Amniotic stem cell (primary cell): ENCODE results near the gene GNG14.
"Not testable (repeated sequence)": the region's sequence is repeated elsewhere in the genome, so short reads cannot be mapped to it uniquely, and the experiment has no call there.

Experiments
- DNase-seq: peaks from one replicate; lab custom pipeline; 2025; lab: John Stamatoyannopoulos, UW

The GNG14 gene

DNA sequence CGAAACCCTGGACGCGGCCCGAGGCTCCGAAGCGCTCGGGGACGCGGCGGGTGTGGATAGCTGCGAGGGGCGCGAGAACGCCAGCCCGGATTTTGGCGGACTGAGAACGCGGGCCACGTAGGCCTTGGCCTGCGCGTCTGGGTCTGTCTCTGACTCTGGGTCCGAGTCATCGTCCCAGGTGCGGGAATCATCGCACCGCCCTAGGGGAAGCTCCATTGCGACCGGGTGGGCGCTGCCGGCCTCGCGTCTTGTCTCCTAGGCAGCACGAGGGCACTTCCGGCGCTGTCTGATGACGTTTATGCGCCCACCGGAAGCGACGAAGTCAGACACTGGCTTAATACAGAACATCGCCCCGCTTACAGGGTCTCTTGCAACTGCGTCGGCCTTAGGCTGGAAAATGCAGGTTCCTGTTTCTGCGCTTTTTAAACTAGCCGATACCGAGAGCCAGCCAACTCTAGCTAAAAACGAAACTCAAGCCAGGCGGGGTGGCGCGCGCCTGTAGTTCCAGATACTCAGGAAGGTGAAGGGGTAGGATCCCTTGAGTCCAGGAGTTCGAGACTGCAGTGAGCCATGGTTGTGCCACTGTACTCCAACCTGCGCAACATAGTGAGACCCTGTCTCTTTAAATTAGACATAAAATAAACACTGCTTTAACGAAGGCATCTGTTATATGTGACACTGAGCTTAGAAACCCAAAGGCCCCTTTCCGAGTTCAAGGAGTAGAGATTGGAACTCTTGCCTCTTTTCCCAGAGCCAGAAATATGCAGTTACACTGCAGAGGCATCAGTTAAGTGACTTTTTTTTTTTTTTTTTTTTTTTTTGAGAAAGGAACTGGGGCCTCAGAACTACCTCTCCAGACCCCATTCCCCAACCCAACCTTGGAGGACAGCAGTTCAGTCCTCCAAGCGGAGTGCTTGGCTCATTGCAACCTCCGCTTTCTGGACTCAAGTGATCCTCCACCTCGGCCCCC lies 8.9 kb downstream of the GNG14 start, which contains the start of gene FBXW9:
FBXW9 (minus strand) TSS at position 266 of the 970 bp plus-strand sequence; CDS start at position 216, 50 bp downstream.
- DNase-seq = peak; percentile 45

DNA sequence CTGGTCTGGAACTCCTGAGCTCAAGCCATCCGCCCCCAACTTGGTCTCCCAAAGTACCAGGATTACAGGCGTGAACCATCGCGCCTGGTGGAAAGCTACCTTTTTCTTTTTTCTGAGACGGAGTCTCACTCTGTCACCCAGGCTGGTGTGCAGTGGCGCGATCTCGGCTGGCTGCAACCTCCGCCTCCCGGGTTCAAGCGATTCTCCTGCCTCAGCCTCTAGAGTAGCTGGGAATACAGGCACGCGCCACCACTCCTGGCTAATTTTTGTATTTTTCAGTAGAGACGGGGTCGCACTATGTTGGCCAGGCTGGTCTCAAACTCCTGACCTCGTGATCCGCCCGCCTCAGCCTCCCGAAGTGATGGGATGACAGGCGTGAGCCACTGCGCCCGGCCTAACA lies 9.6 kb downstream of the GNG14 start:
- DNase-seq = not testable (repeated sequence)

DNA sequence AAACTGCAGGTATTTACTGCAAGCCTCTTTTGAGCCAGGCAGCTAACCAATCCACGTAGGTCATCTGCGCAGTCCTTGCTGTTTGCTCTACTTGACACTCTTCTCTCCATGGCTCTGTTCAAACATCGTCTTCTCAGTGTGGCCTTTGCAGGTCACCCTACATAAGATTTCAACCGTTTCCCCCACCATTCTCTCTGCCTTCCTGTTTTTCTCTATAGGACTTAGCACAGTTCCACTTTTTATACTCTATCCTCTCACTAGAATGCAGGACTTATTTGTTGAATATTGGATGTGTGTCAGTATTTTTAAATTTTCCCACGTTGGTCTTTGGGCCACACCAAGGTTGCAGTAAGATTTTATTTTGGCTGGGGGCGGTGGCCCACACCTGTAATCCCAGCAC lies 10.3 kb downstream of the GNG14 start:
- DNase-seq = no peak

DNA sequence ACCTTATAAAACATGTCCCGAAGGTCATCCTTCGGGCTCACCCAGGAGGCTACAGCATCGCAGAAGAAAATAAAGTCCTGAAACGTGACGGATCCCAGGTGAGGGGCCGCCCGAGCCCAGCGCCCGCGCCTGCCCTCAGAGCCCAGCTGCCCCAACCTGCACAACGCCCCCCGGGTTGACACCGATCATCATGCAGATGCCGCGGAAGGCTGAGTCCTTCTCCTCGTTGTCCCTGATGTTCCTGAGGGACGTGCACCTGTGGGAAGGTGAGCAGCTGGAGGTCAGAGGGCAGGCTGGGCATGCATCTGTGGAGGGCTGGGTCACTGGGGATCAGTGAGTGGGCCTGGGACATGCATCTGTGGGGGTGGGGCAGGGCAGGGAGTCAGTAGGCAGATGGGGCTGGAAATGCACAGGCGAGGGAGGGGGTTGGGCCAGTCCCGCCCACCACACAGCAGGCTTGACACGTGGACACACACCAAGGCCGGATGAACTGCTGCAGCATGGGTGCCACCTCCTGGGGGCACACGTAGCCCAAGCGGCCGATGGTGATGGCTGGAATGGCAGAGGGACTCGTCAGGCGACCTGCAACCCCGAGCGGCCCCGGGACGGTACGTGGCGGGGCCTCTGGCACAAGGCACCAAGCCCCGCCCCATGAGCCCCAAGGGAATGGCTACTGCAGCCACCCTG lies 13.9 kb downstream of the GNG14 start:
- no peak for DNase-seq

DNA sequence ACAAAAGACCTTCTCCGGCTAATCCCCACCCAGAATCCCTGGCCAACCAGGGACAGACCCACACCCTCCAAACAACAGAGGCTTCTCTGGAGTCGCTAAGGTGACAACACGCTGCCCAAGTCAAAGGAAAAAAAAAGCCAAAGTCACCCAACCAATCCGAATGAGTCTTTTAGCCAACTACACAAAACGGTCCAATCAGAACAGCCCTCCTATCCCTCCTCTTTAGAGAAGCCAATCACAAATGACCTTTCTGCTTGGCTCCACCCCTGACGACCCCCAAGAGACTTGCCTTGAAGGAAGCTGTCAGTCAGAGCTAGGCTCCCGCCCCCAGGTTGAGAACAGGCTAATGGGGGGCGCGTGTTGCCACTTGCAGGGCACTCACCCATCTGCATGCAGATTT lies 15.2 kb downstream of the GNG14 start:
- DNase-seq = no peak

DNA sequence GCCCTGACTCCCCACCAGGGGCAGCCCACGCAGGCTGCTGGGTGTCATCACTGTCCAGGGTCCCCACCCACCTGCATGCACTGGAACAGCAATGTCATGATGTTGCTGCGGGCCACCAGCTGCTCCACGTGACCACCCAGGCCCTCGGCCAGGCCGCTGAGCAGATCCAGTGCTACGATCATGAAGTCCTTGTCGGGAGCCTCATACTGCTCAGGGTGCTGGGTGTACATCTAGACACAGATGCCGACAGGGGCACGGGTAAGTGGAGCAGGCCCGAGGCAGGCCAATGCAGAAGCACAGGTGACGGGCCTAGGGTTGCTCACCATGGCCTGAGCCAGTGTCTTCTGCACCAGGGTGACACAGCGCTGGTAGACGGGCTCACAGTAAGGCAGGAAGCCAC lies 17.4 kb downstream of the GNG14 start:
- no peak for DNase-seq

DNA sequence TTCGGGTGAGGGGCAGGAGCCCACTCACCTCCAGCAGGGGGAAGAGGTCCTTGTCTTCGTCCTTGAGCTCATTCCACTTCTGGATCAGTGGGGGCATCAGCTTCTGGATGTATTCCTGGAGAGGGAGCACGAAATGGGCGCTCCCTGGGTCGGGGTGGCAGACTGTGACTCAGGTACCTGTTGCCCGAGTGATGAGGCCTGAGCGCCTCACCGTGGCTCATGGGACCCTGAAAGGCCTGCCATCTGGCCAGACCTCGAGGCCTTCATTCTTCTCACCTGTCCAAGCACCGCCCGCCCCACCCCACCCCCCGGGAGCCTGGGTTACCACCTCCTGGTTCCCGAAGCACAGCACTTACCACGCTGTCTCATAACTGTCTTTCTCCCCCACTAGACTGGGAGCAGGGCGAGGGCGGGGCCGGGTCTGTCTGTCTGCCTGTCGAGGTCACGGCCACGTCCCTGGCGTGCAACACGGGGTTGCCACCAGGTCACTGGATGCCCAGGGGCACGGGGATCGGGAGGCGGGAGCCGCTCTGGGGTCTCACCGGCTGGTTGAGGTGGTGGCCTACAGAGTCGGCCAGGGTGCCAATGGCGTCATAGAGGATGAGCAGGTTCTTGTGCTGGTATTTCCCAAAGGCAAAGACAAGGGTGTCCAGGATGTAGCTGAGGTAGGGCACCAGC lies 18.0 kb downstream of the GNG14 start:
- DNase-seq = no peak

DNA sequence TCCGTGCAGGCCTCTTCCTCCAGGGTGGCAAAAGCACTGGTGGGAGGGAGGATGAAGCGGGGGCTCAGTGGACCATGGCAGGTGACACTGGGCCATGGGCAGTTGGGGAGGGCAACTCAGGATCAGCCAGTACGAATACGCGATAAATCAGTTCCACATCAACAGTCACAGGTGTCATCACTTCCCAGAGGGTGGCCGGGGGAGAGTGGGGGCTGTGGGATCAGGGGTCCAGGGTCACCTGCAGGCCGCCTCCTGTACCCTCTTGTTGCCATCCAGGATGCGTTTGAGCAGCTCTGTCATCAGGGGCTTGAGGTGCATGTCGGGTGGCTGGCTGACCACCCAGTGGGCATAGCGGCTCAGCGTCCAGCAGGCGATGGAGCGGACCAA lies 18.5 kb downstream of the GNG14 start:
- no peak for DNase-seq

DNA sequence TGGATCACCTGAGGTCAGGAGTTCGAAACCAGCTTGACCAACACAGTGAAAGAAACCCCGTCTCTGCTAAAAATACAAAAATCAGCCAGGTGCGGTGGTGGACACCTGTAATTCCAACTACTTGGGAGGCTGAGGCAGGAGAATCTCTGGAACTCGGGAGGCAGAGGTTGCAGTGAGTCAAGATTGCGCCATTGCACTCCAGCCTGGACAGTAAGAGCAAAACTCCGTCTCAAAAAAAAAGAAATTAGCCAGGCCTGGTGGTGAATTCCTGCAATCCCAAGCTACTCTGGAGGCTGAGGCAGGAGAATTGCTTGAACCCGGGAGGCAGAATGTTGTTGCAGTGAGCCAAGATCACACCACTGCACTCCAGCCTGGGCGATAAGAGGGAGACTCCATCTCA lies 20.8 kb downstream of the GNG14 start:
- no peak for DNase-seq

DNA sequence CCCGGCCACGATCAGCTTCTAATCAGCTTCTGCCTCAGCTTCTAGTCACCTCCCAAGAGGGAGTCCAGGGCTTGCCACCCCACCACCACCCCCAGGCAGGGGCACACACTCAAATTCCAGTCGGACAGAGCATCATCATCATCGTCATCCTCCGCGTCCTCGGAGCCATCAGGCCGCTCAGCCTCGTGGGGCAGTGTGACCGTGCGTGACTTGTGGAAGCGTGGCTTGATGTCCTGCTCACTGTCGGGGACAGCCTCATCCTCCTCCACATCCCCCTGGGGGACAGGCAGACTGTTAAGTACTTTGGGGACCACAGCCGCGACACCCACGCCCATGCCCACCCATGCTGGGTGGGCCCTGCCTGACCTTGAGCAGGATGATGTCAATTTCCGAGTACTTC lies 23.4 kb downstream of the GNG14 start:
- DNase-seq = no peak

DNA sequence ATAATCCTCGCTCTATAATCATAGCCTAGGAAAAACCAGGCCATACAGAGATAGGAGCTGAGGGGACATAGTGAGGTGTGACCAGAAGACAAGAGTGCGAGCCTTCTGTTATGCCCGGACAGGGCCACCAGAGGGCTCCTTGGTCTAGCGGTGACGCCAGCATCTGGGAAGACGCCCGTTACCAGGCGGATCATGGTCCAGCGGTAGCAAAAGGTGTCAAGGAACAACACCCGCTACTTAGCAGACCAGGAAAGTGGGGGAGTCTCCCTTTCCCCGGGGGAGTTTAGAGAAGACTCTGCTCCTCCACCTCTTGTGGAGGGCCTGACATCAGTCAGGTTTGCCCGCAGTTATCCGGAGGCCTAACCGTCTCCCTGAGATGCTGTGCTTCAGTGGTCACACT lies 24.3 kb downstream of the GNG14 start:
- DNase-seq = not testable (repeated sequence)

DNA sequence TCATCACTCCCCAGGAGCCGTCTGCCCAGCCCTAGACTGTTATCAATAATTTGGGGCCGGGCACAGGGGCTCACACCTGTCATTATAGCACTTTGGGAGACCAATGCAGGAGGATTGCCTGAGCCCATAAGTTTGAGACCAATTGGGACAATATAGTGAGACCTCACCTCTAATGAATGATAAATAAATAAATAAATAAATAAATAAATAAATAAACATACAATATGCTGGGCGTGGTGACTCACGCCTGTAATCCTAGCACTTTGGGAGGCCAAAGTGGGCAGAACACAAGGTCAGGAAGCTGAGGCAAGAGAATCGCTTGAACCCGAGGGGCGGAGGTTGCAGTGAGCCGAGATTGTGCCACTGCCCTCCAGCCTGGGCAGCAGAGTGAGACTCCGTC lies 25.5 kb downstream of the GNG14 start:
- not testable (repeated sequence) for DNase-seq

DNA sequence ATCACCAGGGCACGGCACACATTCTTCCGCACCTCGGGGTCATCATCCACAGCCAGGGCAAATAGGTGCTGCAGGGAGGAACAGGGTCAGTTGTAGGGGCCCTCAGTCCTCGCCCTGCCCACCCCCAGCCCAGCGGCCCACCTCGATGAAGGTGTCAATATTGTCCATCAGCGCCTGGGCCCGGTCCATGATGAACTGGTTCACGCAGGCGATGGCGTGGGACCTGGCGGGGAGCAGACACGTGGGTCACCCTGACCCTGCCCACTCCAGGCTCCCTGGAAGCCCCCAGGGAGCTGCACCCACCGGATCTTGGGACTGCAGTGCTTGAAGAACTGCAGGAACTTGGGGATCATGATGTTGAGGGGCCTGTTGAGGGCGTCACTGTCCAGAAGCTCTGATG lies 27.3 kb downstream of the GNG14 start:
- DNase-seq = no peak

DNA sequence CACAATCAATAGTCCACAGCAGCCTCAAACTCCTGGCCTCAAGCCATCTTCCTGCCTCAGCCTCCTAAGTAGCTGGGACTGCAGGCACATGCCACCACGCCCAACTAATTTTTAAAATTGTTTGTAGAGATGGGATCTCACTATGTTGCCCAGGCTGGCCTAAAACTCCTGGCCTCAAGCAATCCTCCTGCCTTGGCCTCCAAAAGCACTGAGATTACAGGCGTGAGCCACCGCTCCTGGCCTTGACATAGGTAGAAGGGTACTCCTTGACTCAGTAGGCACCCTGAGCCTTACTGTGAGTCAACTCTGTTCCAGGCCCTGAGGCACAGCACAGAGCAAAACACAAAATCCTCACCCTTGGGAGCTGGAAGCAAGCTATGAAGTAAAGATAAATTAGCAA lies 28.1 kb downstream of the GNG14 start:
- DNase-seq = no peak

DNA sequence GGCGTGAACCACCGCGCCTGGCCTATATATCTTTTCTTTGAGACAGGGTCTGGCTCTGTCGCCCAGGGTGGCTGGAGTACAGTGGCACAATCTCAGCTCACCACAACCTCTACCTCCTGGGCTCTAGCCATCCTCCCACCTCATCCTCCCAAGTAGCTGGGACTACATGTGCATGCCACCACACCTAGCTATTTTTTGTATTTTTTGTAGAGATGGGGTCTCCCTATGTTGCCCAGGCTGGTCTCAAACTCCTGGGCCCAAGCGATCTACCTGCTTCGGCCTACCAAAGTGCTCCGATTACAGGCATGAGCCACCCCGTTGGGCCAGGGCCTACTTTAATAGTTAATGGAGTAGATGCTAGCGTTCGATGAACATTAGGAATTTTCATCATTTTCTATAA lies 32.5 kb downstream of the GNG14 start:
- DNase-seq = no peak

DNA sequence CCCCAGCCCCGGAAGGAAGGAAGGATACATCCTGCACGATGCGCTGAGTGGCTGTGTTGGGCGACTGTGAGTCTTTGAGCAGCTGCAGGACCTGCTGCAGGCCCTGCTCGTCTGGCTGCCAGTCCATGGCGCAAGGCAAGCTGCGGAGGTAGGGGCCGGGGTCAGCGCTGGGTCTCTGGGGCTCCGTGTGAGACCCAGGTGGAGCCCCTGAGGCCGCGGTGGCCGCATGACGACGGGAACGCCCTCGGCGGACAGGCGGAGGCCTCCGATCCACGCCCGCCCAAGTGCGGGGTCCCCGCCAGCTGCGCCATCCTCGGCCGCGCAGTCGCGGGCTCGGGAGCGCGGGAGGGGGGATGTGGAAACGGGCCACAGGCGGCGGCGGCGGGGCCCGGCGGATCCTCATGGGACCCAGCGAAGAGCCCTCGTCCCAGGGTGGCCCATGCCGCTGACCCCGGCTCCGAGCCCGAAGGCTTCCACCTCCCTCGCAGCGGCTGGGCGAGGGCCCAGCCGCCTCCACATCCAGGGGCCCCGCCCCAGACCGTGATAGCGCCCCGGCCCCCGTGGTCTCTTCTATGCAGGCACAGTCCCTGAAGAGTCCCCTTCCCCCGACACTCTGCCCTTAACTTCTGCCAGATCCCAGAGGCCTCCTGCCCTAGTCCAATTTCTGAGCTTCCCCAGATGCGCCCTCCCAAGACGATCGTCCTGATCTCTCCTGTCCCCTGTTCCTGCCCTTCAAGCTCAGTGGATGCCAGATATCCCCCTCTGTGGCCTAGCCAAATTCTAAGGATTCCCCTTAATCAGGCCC lies 33.3 kb downstream of the GNG14 start:
- no peak for DNase-seq

DNA sequence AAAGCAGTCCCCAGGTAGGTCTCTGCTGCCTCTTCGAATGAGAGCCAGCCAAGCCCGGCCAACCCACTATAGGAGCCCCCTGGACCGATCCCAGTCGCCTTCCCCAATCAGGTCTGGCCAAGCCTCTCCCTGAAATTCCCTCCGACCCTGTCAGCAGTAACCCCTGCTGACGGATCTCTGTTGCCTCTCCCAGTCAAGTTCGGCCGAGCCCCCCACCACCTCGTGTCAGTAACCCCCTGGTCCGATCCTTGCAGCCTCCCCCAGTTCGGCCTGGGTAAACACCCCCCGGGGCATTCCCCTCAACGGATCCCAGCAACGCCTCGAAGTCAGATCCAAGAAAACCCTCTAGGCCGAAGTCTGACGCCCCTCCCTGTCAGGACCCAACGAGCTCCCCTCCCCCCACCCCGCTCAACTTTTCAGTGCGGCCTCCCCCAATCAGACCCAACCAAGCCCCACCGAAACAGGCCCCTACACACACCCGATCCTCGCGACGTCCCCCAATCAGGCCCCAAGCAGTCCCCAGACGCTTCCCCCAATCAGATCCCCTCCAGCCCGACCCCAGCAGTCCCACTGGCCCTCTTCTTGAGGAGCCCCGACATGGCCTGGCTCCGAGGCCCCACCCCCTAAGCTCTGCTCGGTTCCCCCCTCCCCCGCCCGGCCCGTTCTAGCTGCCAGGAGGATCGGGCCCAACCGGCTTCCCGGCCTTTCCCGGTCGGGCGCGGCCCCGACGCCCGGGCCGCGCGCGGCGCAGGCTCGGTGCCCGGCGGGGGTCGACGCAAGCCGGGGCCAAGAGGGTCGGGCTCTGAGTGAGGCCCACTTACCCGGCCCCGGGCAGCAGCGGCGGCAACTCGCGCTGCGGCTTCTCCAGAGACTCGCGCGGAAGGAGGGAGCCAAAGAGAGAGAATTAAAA lies 34.1 kb downstream of the GNG14 start:
- DNase-seq = peak; percentile 36

DNA sequence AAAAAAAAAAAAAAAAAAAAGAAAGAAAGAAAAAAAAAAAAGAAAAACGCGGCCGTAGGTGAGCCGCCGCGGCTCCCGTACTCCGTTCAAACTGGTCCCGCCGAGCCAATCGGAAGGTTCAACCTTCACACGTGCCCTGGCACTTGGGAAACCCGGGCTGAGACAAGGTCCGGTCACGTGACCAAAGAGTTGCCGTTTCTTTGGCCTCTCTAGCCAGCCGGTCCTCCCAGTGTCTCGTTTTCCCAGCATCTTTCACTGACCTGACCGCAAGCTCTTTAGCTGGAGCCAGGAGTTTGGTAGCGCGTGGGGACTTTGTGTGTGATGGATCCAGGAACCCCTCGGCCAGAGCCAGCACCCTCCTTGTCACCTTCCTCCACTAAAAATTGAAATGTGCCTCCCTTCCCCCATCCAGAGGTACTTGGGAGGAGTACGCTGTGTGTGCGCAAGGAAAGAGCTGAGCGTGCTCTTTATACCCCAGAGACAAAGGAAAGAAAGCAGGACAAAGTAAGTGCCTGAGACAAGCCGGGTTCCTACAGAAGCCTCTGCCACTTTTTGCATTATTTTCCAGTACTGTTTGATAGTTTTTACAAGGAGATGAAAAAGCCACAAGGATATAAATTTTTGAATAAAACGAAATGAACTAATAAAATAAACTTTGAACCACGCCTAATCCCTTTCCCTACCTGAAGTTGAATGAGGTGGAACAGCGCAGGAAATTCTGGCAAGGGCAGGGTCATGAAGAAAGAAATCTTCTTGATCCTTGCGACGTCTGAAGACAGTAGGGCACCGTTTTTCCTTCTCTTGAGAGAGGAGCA lies 35.0 kb downstream of the GNG14 start:
- DNase-seq = peak; percentile 99

DNA sequence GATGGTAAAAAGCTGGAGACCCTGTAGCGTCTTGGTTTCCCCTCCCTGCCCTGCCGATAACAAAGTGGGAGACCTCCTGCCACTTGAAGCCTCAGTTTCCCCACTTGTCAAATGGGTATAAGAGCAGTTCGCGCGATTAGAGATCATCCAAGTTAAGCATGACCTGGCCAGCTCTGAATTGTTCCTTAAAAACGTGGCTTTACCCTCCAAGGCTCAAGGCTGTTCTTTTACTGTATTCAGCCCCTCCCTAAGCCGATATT lies 35.5 kb downstream of the GNG14 start:
- DNase-seq = no peak
